GM18951 (cell line): ENCODE results near the gene PHC3.

ENCODE experiments used
- POLR2A ChIP-seq: IDR thresholded peaks from 4 replicates; pipeline ENCODE4 v1.6.1; 2011; ENCODE audit warnings: mild to moderate bottlenecking; ENCODE audit not compliant: insufficient read length, insufficient read depth; ENCODE audit errors: extremely low read depth
- in situ Hi-C: fragments of 300-500 bp; cut with MboI; formaldehyde crosslinking; loops from one replicate; pipeline ENCODE4 v1.12.0; 2022; ENCODE audit warnings: low sequenced_read_pairs, mixed read lengths, inconsistent platforms; ENCODE audit not compliant: unreplicated experiment

Gene PHC3

DNA sequence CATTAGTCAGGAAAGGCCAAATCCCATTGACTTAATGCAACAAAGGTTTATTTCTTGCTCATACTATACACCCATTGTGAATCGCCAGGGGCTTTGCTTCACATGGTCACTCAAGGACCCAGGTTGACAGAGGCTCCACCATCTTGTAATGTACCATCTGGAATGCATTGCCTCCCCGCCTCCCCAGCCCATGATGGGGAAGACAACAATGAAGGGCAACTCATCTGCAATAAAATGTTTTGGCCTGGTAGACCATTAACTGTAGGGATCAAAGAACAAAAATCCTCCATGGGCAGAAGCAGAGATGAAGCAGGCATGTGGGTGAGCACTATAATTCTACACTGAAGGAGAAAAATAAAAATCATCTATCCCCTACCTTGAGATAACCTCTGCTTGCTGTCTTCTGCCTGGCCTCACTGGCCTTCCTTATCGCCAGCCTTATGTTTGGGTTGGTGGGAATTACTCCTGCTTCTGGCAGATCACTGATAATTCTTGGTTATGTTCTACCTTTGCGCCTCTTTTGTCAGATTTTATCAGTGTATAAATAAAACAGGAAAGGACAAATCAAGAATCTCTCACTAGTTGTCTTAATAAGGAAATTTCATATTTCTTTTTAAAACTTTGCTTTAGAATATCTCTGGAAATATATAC, 106.0 kb downstream of the PHC3 start:
- in situ Hi-C loops, result no loop called here
- no peak for TF ChIP-seq POLR2A

DNA sequence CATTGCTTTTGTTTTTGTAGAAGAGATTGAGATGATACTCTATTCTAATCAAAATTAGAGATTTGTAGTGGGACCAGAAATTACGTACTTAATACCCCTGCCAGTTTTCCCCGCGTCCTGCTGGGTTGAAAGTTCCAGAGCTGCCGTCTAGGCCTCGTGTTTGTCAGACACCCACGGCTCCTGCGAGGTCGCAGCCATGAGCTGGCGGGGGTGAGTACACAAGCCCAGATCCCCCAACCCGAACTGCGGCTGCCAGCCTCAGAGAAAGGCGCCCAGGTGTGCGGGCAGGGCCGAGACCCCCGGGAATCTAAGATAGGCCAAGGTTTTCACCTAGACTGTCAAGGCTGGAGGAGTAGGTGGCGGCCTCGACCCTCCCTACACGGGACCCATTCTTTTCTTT, 117.4 kb downstream of the PHC3 start:
- no peak for TF ChIP-seq POLR2A
- in situ Hi-C loops, result loop anchor here (25.0 kb wide), 1 partner anchor 748 kb away; no protein-coding TSS in a partner anchor

DNA sequence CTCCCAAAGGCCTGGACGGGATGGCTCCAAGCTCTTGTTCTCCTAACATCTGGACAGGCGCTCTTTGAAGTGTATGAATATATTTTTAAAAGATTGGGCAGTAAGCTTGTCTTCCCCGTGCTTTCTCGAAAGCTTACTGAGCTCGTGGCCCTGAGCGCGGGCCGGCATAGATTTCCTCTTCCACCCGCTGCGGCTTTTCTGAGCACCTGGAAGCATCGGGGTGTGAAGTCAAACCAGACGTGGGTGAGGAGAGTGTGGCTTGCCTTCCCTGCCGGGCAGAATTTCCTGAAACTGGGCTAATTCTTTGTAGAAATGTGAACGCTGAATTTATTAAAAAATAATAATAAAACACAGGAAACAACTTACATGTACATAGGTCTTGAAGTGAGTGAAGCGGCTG, 117.8 kb downstream of the PHC3 start:
- in situ Hi-C loops, result loop anchor here (25.0 kb wide), 1 partner anchor 749 kb away; no protein-coding TSS in a partner anchor
- no peak for TF ChIP-seq POLR2A

- TF ChIP-seq POLR2A, result no peak
- in situ Hi-C loops, result loop anchor here (25.0 kb wide), 1 partner anchor 750 kb away; no protein-coding TSS in a partner anchor
Measured at GRCh38 chr3:170062769-170063168, 118.8 kb downstream of the PHC3 start.

GRCh38 chr3:170062068-170062467, 119.5 kb downstream of the PHC3 start:
- in situ Hi-C loops, result loop anchor here (25.0 kb wide), 1 partner anchor 750 kb away; no protein-coding TSS in a partner anchor
- TF ChIP-seq POLR2A, result no peak

DNA sequence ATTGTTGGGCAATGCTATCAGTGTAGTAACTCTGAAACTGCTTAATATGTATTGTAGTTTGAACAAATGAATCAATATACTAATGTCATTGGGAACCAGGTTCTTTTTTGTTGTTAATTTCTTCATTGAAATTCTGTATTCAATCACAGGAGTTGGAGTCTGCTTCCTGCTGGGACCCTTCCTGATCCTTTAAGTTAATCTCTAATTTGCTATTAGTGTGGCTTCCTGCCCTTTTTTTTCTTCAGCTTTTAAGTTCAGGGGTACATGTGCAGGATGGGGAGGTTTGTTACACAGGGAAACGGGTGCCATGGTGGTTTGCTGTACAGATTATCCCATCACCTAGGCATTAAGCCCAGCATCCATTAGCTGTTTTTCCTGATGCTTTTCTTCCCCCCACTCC, 122.1 kb downstream of the PHC3 start:
- TF ChIP-seq POLR2A, result no peak
- in situ Hi-C loops, result loop anchor here (25.0 kb wide), 1 partner anchor 753 kb away; no protein-coding TSS in a partner anchor

DNA sequence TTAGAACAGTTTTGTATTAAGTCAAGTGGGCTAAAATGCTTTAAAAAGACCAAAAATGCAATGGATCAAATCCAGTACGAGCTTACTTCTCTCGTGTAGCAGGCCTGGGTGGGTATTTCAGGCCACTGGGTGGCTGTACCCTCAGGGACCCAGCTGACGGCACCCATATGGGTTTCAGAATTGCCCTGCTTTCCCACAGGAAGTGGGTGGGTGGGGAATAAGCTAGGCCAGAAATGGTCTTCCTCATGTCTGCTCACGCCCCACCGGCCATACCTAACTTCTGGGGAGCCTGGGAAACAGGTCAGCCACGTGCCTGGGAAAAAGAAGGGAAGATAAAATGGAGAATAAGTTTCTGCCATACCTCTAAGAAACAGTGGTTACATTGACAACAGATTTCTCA, 123.4 kb downstream of the PHC3 start:
- TF ChIP-seq POLR2A, result no peak
- in situ Hi-C loops, result loop anchor here (25.0 kb wide), 1 partner anchor 754 kb away; no protein-coding TSS in a partner anchor

GRCh38 chr3:170057550-170057949, 124.0 kb downstream of the PHC3 start:
- in situ Hi-C loops, result loop anchor here (25.0 kb wide), 1 partner anchor 755 kb away; no protein-coding TSS in a partner anchor
- TF ChIP-seq POLR2A, result no peak

- no peak for TF ChIP-seq POLR2A
- in situ Hi-C loops, result loop anchor here (25.0 kb wide), 1 partner anchor 755 kb away; no protein-coding TSS in a partner anchor
Measured at GRCh38 chr3:170056710-170057454, 124.7 kb downstream of the PHC3 start.

- TF ChIP-seq POLR2A, result no peak
- in situ Hi-C loops, result loop anchor here (25.0 kb wide), 1 partner anchor 757 kb away; no protein-coding TSS in a partner anchor
Measured at GRCh38 chr3:170055209-170055608, 126.3 kb downstream of the PHC3 start.

- in situ Hi-C loops, result loop anchor here (25.0 kb wide), 1 partner anchor 758 kb away; no protein-coding TSS in a partner anchor
- no peak for TF ChIP-seq POLR2A
Measured at GRCh38 chr3:170054204-170054603, 127.3 kb downstream of the PHC3 start.

DNA sequence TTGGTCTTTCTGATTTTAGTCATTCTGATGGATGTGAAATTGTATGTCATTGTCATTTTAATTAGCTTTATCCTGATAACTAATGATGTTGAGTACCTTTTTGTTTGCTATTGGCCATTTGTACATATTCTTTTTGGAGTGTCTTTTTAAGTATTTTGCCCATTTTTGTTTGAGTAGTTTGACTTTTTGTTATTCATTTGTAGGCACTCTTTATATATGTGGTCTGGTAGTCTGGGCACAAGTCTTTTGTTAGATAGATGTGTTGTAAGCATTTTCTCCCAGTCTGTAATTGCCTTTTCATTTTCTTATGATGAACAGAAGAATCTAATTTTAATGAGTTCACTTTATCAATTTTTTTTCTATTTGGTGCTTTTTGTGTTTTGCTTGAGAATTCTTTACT, 129.1 kb downstream of the PHC3 start:
- no peak for TF ChIP-seq POLR2A
- in situ Hi-C loops, result loop anchor here (25.0 kb wide), 1 partner anchor 760 kb away; no protein-coding TSS in a partner anchor

- in situ Hi-C loops, result loop anchor here (25.0 kb wide), 1 partner anchor 762 kb away; no protein-coding TSS in a partner anchor
- TF ChIP-seq POLR2A, result no peak
Measured at GRCh38 chr3:170050753-170051152, 130.8 kb downstream of the PHC3 start.
